Stimulated activated naive B cell treated with anti-CD40 and anti-IgM and Interleukin-4, amounts not matched to agents 10 μg/mL and 1 μg/mL and 100 μg/mL, for 72 hours (primary cell): Measurements from ENCODE around the gene WDR59.
"Not testable (repeated sequence)": the region's sequence is repeated elsewhere in the genome, so short reads cannot be mapped to it uniquely, and the experiment has no call there.

Experiments
- ATAC-seq, 2 donors: fragments of 150-1000 bp; cut with Tn5 transposase; replicated peaks; 2 replicates each; pipeline ENCODE4 v1.10.0; 2021; ENCODE audit warnings: moderate library complexity in 1 of 2
- DNase-seq: peaks from one replicate; pipeline ENCODE4 v3.0.0; 2021
- H3K27ac Mint-ChIP-seq: one replicate; pipeline ENCODE4 v1.8.0; 2022; ENCODE audit warnings: mild to moderate bottlenecking, mixed read lengths
- H3K27me3 Mint-ChIP-seq, 2 donors: one replicate each; pipeline ENCODE4 v1.8.0; 2022; ENCODE audit warnings: mixed read lengths in 2 of 2
- H3K36me3 Mint-ChIP-seq, 2 donors: one replicate each; pipeline ENCODE4 v1.8.0; 2022; ENCODE audit warnings: mixed read lengths in 2 of 2, mild to moderate bottlenecking in 1 of 2
- H3K4me1 Mint-ChIP-seq, 2 donors: one replicate each; pipeline ENCODE4 v1.8.0; 2022; ENCODE audit warnings: mixed read lengths in 2 of 2, mild to moderate bottlenecking in 1 of 2
- H3K4me3 Mint-ChIP-seq, 2 donors: one replicate each; pipeline ENCODE4 v1.8.0; 2022; ENCODE audit warnings: mild to moderate bottlenecking in 2 of 2, mixed read lengths in 2 of 2, moderate library complexity in 1 of 2
- H3K9me3 Mint-ChIP-seq, 2 donors: one replicate each; pipeline ENCODE4 v1.8.0; 2022; ENCODE audit warnings: mixed read lengths in 2 of 2, mild to moderate bottlenecking in 1 of 2

Gene WDR59

DNA sequence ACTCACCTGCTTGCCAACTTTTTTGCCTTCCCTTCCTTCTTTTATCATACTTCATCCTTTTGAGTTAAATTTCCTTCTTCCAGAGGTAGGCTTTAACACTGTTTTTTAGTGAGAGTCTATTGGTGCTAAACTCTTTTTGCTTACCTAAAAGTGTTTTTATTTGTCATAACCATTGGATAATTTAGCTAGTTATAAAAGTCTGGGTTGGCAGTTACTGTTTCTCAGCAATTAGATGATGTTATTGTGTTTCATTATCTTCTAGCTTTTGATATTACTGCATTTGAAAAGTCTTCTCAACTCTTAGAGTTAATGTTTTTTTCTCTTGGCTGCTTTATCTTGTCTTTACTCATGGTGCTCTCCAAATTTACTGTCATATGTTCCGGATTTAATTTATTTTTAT is 36.5 kb upstream of the WDR59 start:
- no peak overlapping the region for H3K27ac Mint-ChIP-seq
- peaks cover 10 to 12% of the 10 kb centered on the region in 2 donors for H3K36me3 Mint-ChIP-seq
- H3K4me1 Mint-ChIP-seq = peaks cover 4 to 6% of the 10 kb centered on the region in 2 donors
- no peak for DNase-seq
- H3K27me3 Mint-ChIP-seq = peaks cover 0 to 9% of the 10 kb centered on the region in 2 donors
- H3K4me3 Mint-ChIP-seq = no peak overlapping the region
- H3K9me3 Mint-ChIP-seq = peaks cover 14 to 16% of the 10 kb centered on the region in 2 donors
- ATAC-seq = no peak

DNA sequence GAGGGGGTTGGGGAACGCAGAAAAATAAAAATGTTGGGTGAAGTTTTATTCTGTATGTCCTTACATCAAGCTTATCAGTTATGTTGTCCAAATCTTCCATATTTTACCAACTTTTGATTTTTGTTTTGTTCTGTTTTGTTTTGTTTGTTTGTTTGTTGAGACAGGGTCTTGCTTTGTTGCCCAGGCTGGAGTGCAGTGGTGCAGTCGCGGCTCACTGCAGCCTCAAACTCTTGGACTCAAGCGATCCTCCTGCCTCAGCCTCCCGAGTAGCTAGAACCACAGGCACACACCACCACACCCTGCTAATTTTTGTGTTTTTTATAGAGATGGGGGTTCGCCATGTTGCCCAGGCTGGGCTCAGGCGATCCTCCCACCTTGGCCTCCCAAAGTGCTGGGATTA is 34.7 kb upstream of the WDR59 start:
- Mint-ChIP-seq H3K36me3 (peaks cover 10 to 12% of the 10 kb centered on the region in 2 donors), H3K27me3 (peaks cover 0 to 9% of the 10 kb centered on the region in 2 donors), H3K9me3 (peaks cover 14 to 16% of the 10 kb centered on the region in 2 donors), H3K27ac (no peak overlapping the region), H3K4me3 (no peak overlapping the region), H3K4me1 (peaks cover 4 to 5% of the 10 kb centered on the region in 2 donors)
- no peak for ATAC-seq
- DNase-seq = no peak

DNA sequence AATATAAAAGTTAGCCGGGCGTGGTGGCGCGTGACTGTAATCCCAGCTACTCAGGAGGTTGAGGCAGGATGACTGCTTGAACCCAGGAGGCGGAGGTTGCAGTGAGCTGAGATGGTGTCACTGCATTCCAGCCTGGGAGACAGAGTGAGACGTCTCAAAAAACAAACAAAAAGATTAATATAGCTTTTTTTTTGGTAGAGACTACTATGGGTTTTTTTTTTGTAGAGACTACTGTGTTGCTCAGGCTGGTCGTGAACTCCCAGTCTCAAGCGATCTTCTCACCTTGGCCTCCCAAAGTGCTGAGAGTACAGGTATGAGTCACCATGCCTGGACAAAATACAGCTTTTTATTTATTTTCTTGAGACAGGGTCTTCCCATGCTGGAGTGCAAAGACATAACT is 34.1 kb upstream of the WDR59 start:
- no peak overlapping the region for H3K4me3 Mint-ChIP-seq
- H3K4me1 Mint-ChIP-seq = no peaks in the 10 kb centered on the region
- peaks cover 4 to 9% of the 10 kb centered on the region in 2 donors for H3K27me3 Mint-ChIP-seq
- DNase-seq (no peak), ATAC-seq (no peak)
- no peak overlapping the region for H3K27ac Mint-ChIP-seq
- H3K9me3 Mint-ChIP-seq = peaks cover 14 to 16% of the 10 kb centered on the region in 2 donors
- peaks cover 10 to 12% of the 10 kb centered on the region in 2 donors for H3K36me3 Mint-ChIP-seq

DNA sequence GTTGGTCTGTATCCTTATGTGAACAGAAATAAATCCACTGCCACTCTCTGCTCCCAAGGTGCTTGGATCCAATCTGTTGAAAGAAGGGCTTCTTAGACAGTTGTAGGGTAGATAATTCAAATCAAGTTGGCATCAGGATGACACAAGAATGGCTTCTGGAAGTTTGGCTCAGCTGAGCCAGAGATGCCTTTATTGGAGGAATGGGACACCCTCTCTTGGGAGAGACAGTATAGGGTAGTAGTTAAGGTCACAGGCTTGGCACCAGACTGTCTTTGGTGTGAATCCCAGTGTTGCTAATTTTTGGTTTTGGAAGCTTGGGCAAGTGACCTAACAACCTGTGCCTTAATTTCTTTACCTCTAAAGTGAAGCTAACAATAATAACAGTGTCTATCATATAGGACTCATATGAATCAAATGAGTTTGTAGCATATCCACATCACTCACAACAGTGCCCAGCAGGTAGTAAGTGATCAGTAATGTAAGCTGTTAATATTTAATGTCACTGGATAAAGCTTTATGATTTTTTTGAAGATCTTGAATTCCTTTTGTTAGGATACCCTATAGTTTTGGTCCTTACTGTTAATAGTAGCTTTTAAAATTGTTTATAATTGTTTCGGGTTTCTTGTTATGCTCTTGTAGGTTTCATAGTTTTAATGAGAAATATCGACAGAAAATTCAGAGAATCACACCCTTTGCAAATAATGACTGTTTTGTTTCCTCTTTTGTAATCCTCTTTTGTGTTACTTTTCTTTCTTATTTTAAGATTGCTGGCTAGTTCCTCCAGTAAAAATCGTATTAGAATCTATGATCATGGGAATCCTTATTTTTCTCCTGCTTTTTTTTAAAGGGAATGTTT is 33.0 kb upstream of the WDR59 start:
- ATAC-seq = no peak
- peaks cover 4 to 9% of the 10 kb centered on the region in 2 donors for H3K27me3 Mint-ChIP-seq
- peaks cover 14 to 16% of the 10 kb centered on the region in 2 donors for H3K9me3 Mint-ChIP-seq
- H3K4me1 Mint-ChIP-seq = peaks cover 2 to 5% of the 10 kb centered on the region in 2 donors
- H3K27ac Mint-ChIP-seq = no peak overlapping the region
- H3K36me3 Mint-ChIP-seq = peaks cover 10 to 12% of the 10 kb centered on the region in 2 donors
- no peak overlapping the region for H3K4me3 Mint-ChIP-seq
- no peak for DNase-seq

DNA sequence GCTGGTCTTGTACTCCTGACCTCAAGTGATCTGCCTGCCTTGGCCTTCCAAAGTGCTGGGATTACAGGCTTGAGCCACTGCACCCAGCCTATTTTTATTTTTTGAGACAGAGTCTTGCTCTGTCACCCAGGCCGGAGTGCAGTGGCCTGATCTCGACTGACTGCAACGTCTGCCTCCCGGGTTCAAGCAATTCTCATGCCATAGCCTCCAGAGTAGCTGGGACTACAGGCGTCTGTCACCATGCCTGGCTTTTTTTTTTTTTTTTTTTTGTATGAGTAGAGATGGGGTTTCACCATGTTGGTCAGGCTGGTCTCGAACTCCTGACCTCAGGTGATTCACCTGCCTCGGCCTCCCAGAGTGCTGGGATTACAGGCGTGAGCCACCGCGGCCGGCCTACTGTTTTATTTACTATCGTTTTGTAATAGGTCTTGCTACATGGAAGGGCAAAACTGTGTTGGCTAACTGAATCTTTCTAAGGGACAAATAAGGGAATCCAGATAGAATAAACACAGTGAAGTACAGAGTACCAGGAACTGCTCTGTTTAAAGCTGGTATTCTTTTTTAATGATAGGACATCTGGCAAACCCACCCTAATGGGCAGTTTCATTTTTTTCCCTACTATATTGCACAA is 31.6 kb upstream of the WDR59 start:
- not testable (repeated sequence) for H3K9me3 Mint-ChIP-seq, ATAC-seq, H3K4me3 Mint-ChIP-seq, DNase-seq, H3K36me3 Mint-ChIP-seq, H3K27me3 Mint-ChIP-seq, H3K27ac Mint-ChIP-seq
- H3K4me1 Mint-ChIP-seq = peaks cover 12 to 18% of the 10 kb centered on the region in 2 donors

DNA sequence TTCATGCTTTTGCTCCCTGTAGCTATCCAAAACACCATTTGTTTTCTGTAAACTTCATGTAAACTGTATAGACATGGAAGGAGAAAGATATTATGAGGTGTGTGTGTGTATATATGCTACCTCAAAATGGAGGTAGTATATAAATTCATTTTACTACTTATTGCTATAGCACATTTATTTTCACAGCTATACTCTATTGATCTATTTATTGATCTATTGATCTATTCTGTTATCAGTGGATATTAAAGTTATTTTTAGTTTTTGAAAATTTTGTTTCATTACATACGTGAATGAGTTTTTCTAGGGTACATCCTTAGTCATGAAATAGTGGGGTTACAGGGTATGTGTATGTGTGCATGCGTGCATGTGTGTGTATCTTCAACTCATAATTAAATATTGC is 29.4 kb upstream of the WDR59 start:
- Mint-ChIP-seq H3K27ac (no peak overlapping the region), H3K36me3 (no peaks in the 10 kb centered on the region), H3K4me1 (peaks cover 14 to 25% of the 10 kb centered on the region in 2 donors), H3K4me3 (no peak overlapping the region), H3K27me3 (peaks cover 0 to 4% of the 10 kb centered on the region in 2 donors), H3K9me3 (no peaks in the 10 kb centered on the region)
- no peak for ATAC-seq
- no peak for DNase-seq

DNA sequence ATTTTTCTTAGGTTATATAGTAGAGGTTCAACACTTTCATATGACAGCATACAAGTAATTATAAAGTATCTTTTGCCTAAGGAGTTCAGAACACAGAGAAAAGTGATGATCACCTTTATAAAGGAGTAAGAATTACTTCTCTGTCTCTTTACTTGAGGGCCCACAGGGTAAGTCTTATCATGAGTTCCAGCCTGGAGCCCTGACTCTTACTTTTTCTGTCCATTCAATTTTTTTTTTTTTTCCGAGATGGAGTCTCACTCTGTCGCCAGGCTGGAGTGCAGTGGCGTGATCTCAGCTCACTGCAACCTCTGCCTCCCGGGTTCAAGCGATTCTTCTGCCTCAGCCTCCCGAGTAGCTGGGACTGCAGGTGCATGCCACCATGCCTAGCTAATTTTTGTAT is 28.2 kb upstream of the WDR59 start:
- not testable (repeated sequence) for H3K27me3 Mint-ChIP-seq, DNase-seq, H3K36me3 Mint-ChIP-seq, H3K4me3 Mint-ChIP-seq, H3K9me3 Mint-ChIP-seq, ATAC-seq
- Mint-ChIP-seq H3K4me1 (peaks cover 14 to 29% of the 10 kb centered on the region in 2 donors), H3K27ac (peak overlapping the region; percentile 51)

DNA sequence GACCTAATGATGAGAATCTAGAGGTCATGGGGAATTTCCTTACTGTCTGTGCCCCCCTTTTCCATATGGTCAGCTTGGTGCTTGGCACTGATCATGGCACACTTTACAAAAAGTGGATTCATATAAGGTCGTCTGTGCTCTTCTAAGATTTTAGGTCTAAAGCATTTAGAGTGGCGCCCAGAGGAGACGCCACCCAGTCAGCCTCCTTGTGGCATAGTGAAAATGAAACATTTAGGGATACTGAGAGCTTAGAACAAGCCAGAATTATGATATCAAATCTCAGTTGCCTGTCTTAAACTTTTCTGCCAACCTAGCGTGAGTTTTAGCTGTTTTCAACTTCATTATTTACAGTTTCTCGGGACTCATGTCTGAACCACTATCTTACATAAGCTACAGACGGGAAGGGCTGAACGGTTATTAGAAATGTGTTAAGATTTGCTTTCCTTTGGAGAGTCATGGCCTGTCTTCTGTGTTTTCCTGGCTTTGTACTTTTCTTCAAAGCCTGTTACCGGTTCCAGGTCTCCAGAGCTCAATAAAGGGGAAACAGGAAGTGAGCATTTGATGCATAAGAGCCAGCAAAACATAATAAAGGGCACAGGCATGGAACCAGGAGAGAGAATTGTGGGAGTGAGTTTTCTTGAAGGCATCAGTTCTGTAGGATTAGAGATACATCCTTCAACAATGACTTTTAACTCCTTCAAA is 27.6 kb upstream of the WDR59 start:
- no peak for DNase-seq
- Mint-ChIP-seq H3K27me3 (peaks cover 0 to 4% of the 10 kb centered on the region in 2 donors), H3K4me3 (peak overlapping the region; percentile 1 to 29), H3K4me1 (peaks cover 14 to 34% of the 10 kb centered on the region in 2 donors), H3K36me3 (no peaks in the 10 kb centered on the region), H3K27ac (no peak overlapping the region), H3K9me3 (no peaks in the 10 kb centered on the region)
- peak in 1 of 2 donors; percentile 4 for ATAC-seq

DNA sequence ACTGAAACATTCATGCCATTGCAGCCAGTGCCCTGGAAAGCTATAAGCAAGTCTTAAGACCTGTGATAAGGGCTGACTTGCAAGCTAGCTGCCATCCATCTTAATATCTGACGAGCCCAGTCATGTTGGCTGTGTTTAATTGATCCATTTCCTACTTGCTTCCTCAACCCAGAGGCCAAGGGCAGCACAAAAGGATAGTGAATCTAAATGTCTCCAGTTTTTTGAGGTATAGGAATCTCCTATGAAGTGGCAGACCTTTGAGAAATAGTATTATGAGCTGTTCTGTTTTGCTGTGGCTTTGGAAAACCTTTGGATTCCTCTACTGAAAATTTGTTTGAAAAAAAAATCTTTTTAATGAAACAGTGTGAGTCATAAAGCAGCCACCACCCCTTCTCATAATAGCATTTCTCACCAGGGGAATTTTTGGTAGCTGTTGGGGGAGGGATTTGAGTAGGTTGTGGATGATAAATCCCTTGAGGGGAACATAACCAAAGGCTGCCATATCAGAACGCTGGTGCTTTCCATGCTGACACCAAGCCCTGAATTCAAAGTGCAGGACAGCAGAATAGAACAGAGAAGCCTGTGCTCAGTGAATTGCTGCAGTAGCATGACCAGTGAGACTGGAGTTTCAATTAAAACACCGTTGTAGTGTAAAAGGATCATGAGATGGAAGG is 26.8 kb upstream of the WDR59 start:
- H3K9me3 Mint-ChIP-seq = no peaks in the 10 kb centered on the region
- DNase-seq (peak; percentile 69), ATAC-seq (peak; percentile 96 to 97)
- H3K4me3 Mint-ChIP-seq = peak overlapping the region in 1 of 2 donors; percentile 10
- H3K4me1 Mint-ChIP-seq = peaks cover 14 to 37% of the 10 kb centered on the region in 2 donors
- H3K27me3 Mint-ChIP-seq = peaks cover 0 to 4% of the 10 kb centered on the region in 2 donors
- no peaks in the 10 kb centered on the region for H3K36me3 Mint-ChIP-seq
- peak overlapping the region; percentile 1 for H3K27ac Mint-ChIP-seq

DNA sequence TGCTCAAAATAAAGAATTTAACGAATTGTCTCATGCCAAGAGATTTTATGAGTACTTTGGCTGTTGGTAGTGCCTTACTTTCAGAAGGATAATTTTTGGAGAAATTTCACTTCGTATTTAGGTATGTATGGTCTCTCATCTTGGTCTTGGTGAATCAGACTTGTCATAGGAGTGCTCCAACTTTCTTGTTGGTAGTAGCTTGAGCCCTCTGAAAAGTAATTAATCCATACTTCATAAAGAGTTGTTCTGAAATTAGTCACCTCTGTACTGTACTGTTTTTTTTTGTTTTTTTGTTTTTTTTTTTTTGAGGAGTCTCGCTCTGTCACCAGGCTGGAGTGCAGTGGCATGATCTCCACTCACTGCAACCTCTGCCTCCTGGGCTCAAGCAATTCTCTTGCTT is 25.5 kb upstream of the WDR59 start:
- H3K4me3 Mint-ChIP-seq = no peak overlapping the region

DNA sequence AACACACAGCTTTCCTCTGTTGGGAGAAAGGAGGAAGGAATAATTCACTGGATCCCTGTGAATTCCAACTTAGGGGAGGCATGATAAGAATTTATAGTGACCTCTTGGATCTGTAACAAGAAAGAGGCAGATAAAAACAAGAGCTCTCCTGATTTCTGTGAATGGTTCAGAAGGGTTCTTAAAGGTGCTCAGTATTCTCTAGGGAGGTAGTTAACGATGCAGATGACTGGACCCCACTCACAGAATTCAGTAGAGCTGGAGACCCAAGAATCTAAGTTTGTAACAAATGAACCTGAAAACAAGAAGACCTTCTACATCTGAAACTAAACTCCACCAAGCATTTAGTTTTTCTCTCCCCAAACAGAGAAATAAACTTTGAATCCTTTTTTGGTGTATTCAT is 22.5 kb upstream of the WDR59 start:
- DNase-seq (no peak), ATAC-seq (peak; percentile 36 to 57)
- no peak overlapping the region for H3K4me3 Mint-ChIP-seq
- H3K27me3 Mint-ChIP-seq = peaks cover 18 to 20% of the 10 kb centered on the region in 2 donors
- peak overlapping the region; percentile 7 for H3K27ac Mint-ChIP-seq
- no peaks in the 10 kb centered on the region for H3K9me3 Mint-ChIP-seq
- peaks cover 13 to 34% of the 10 kb centered on the region in 2 donors for H3K4me1 Mint-ChIP-seq
- H3K36me3 Mint-ChIP-seq = no peaks in the 10 kb centered on the region

More for the DNA sequence above, 25.5 kb upstream of the WDR59 start:
- H3K9me3 Mint-ChIP-seq = no peaks in the 10 kb centered on the region
- H3K27ac Mint-ChIP-seq = no peak overlapping the region
- no peaks in the 10 kb centered on the region for H3K36me3 Mint-ChIP-seq
- DNase-seq = no peak
- peaks cover 0 to 4% of the 10 kb centered on the region in 2 donors for H3K27me3 Mint-ChIP-seq
- H3K4me1 Mint-ChIP-seq = peaks cover 14 to 37% of the 10 kb centered on the region in 2 donors
- ATAC-seq = no peak

DNA sequence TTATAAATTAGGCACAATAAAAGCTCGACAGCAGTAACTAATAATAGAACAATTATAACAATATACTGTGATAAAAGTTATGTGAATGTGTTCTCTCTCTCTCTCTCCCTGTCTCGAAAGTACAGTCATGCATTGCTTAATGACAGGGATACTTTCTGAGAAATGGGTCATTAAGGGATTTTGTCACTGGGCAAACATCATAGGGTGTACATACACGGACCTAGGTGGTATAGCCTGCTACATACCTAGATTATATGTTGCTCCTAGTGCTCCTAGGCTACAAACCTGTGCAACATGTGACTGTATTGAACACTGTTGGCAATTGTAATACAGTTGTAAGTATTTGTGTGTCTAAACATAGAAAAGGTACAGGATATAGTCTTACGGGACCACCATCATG is 20.8 kb upstream of the WDR59 start:
- ATAC-seq (no peak), DNase-seq (no peak)
- H3K4me3 Mint-ChIP-seq = no peak overlapping the region
- no peaks in the 10 kb centered on the region for H3K9me3 Mint-ChIP-seq
- peaks cover 33 to 37% of the 10 kb centered on the region in 2 donors for H3K27me3 Mint-ChIP-seq
- no peak overlapping the region for H3K27ac Mint-ChIP-seq
- no peaks in the 10 kb centered on the region for H3K36me3 Mint-ChIP-seq
- H3K4me1 Mint-ChIP-seq = peaks cover 10 to 25% of the 10 kb centered on the region in 2 donors

DNA sequence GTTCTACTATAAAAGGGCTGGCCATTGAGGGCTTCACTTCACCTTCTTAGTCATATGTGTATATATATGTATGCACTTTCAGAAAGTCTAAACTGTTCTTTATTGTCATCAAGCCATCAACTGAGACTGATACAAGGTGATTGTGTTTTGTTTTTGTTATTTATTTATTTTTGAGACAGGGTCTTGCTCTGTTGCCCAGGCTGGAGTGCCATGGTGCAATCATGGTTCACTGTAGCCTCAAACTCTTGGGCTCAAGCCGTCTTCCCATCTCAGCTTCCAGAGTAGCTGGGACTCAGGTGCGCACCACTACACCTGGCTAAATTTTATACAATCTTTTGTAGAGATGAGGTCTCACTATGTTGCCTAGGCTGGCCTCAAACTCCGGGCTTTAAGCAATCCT is 19.5 kb upstream of the WDR59 start:
- Mint-ChIP-seq H3K4me3 (no peak overlapping the region), H3K27ac (no peak overlapping the region), H3K4me1 (peaks cover 19 to 35% of the 10 kb centered on the region in 2 donors), H3K27me3 (peaks cover 42 to 47% of the 10 kb centered on the region in 2 donors), H3K9me3 (no peaks in the 10 kb centered on the region), H3K36me3 (no peaks in the 10 kb centered on the region)
- DNase-seq (no peak), ATAC-seq (no peak)

DNA sequence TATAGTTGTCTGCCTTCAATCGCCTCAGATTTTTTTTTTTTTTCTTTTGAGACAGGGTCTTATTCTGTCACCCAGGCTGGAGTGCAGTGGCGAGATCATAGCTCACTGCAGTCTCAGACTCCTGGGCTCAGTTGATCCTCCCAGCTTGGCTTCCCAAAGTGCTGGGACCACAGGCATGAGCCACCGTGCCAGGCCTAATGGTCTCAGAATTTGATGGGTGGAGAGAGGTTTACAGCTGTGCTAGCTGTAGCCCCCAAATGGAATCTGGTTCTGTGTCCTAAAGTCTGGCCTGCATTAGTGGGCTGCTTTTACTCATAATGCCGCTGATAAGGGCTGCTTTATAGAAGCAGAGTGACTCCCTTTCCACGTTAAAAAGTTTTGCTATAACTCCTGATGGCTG is 19.0 kb upstream of the WDR59 start:
- Mint-ChIP-seq H3K4me3 (no peak overlapping the region), H3K36me3 (no peaks in the 10 kb centered on the region), H3K27me3 (peaks cover 42 to 47% of the 10 kb centered on the region in 2 donors), H3K27ac (no peak overlapping the region), H3K9me3 (no peaks in the 10 kb centered on the region), H3K4me1 (peaks cover 19 to 34% of the 10 kb centered on the region in 2 donors)
- ATAC-seq = no peak
- no peak for DNase-seq
